ENCODE results near the gene PAXX. TPM values are rescaled to one million over a fixed set of nuclear protein-coding genes. Genes with fewer than 3 reads are reported as not detected.

The PAXX gene
- total RNA-seq, 2 experiments from 2014 or later, result 67.0 to 67.8 TPM

- H3K27ac Mint-ChIP-seq, result no peak overlapping the region
- no peaks in the 10 kb centered on the region for H3K9me3 Mint-ChIP-seq
- no peaks in the 10 kb centered on the region for H3K4me1 ChIP-seq (ENCODE audit: insufficient read depth, low read length)
- ChIA-PET CTCF (no interaction called here), POLR2A (no interaction called here)
- no peaks in the 10 kb centered on the region for H3K27me3 Mint-ChIP-seq
- H3K27ac ChIP-seq (ENCODE audit: low read depth in 1 of 2, low read length in 2 of 2), result no peak overlapping the region
- no peak overlapping the region for H3K4me3 ChIP-seq (ENCODE audit: low read length)
- H3K36me3 Mint-ChIP-seq (ENCODE audit: low read depth), result peaks cover 3% of the 10 kb centered on the region
- peaks cover 15% of the 10 kb centered on the region for H3K36me3 ChIP-seq (ENCODE audit: insufficient read depth, low read length)
- no peaks in the 10 kb centered on the region for H3K9me3 ChIP-seq (ENCODE audit: control insufficient read depth in 1 of 2, insufficient read depth in 1 of 2, low read length in 2 of 2)
- no peaks in the 10 kb centered on the region for H3K4me1 Mint-ChIP-seq (ENCODE audit: low read depth)
- no peak for TF ChIP-seq CTCF (IDR thresholded peaks at IDR 0.05)
- DNase-seq (no peak), ATAC-seq (ENCODE audit: poor library complexity) (no peak)
- H3K4me3 Mint-ChIP-seq, result no peak overlapping the region
- H3K27me3 ChIP-seq (ENCODE audit: control insufficient read depth in 1 of 2, insufficient read depth in 2 of 2, low read length in 2 of 2), result no peaks in the 10 kb centered on the region
- intact Hi-C loops (cut with DNase I, micrococcal nuclease), result no loop called here
Observed at GRCh38 chr9:137006116-137007003, 14.1 kb downstream of the PAXX start.

DNA sequence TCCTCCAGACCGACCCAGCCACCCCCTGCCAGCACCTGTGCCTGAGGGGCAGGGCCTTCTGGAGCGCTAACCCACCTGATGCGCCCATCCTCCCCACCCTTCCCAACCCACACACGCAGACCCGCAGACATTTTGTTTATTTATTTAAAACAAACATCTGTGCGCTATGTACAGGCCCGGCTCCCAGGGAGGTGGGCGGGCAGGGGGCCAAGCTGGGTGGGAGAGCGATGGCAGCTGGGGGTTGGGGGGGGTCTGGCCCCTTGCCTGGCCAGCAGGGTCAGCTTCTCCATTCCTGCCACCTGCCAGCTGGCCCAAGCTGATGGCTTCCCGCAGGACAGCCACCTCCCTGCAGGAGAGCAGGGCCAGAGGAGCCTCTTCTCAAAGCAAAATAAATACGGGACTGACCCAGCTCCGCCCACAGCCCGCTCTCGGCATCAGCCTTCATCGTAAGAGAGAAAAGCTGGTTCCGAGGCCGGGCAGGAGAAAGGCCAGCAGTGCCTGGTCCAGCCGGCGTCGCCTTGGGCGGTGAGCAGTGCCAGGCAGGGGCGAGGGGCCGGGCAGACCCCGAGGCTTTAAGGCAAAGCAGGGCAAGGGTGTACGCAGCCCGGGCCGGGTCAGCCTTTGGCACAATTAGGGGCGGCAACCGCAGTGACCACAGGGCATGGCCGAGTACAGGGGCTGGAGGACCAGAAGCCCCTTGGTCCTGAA is 15.0 kb downstream of the PAXX start:
- H3K27me3 Mint-ChIP-seq, result no peaks in the 10 kb centered on the region
- H3K9me3 ChIP-seq (ENCODE audit: control insufficient read depth in 1 of 2, insufficient read depth in 1 of 2, low read length in 2 of 2), result no peaks in the 10 kb centered on the region
- no peak for ATAC-seq (ENCODE audit: poor library complexity)
- H3K4me3 ChIP-seq (ENCODE audit: low read length), result no peak overlapping the region
- H3K4me1 ChIP-seq (ENCODE audit: insufficient read depth, low read length), result no peaks in the 10 kb centered on the region
- ChIA-PET CTCF (no interaction called here), POLR2A (interaction anchor here (1.1 kb wide), 1 partner anchor 28 kb away, joined by 3 read pairs; no protein-coding TSS in a partner anchor)
- peaks cover 5% of the 10 kb centered on the region for H3K36me3 Mint-ChIP-seq (ENCODE audit: low read depth)
- H3K4me3 Mint-ChIP-seq, result no peak overlapping the region
- peaks cover 19% of the 10 kb centered on the region for H3K36me3 ChIP-seq (ENCODE audit: insufficient read depth, low read length)
- H3K27me3 ChIP-seq (ENCODE audit: control insufficient read depth in 1 of 2, insufficient read depth in 2 of 2, low read length in 2 of 2), result no peaks in the 10 kb centered on the region
- H3K27ac Mint-ChIP-seq, result no peak overlapping the region
- no peak for DNase-seq
- intact Hi-C loops (cut with DNase I, micrococcal nuclease), result no loop called here
- TF ChIP-seq CTCF (IDR thresholded peaks at IDR 0.05), result no peak
- no peaks in the 10 kb centered on the region for H3K9me3 Mint-ChIP-seq
- H3K4me1 Mint-ChIP-seq (ENCODE audit: low read depth), result no peaks in the 10 kb centered on the region
- no peak overlapping the region for H3K27ac ChIP-seq (ENCODE audit: low read depth in 1 of 2, low read length in 2 of 2)

DNA sequence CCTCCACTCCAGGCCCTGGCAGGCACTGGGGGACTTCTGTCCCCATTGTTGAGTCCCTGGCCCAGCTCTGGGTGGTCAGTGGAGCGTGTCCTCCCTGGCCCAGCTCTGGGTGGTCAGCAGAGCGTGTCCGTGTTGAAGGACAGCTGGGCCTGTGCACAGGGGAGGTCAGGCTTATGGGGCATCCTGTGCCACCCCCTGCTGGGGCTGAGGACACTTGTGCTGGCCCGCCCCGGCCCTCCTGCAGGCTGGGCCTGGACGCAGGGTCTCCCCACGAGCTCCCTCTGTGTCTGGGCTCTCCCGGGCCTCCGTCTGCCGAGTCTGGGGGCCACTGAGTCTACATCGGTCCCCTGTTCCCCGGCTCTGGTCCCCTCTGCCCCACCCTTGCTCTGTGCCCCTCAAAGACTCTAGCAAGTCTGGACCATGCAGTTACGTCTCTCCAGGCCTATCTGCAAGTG is 15.6 kb downstream of the PAXX start:
- no peak overlapping the region for H3K4me3 Mint-ChIP-seq
- Histone ChIP-seq H3K27me3 (ENCODE audit: control insufficient read depth in 1 of 2, insufficient read depth in 2 of 2, low read length in 2 of 2) (no peaks in the 10 kb centered on the region), H3K4me3 (ENCODE audit: low read length) (no peak overlapping the region), H3K36me3 (ENCODE audit: insufficient read depth, low read length) (peaks cover 24% of the 10 kb centered on the region), H3K27ac (ENCODE audit: low read depth in 1 of 2, low read length in 2 of 2) (no peak overlapping the region), H3K9me3 (ENCODE audit: control insufficient read depth in 1 of 2, insufficient read depth in 1 of 2, low read length in 2 of 2) (no peaks in the 10 kb centered on the region), H3K4me1 (ENCODE audit: insufficient read depth, low read length) (no peaks in the 10 kb centered on the region)
- ChIA-PET CTCF (no interaction called here), POLR2A (interaction anchor here (1.1 kb wide), 1 partner anchor 27 kb away, joined by 3 read pairs; no protein-coding TSS in a partner anchor)
- no peaks in the 10 kb centered on the region for H3K4me1 Mint-ChIP-seq (ENCODE audit: low read depth)
- H3K36me3 Mint-ChIP-seq (ENCODE audit: low read depth), result peaks cover 5% of the 10 kb centered on the region
- no peak for DNase-seq
- TF ChIP-seq CTCF (IDR thresholded peaks at IDR 0.05), result no peak
- ATAC-seq (ENCODE audit: poor library complexity), result no peak
- H3K27me3 Mint-ChIP-seq, result no peaks in the 10 kb centered on the region
- no peak overlapping the region for H3K27ac Mint-ChIP-seq
- intact Hi-C loops (cut with DNase I, micrococcal nuclease), result no loop called here
- H3K9me3 Mint-ChIP-seq, result no peaks in the 10 kb centered on the region
